Measurements from ENCODE around the gene NPSR1. TPM values are rescaled to one million over a fixed set of nuclear protein-coding genes. Genes with fewer than 3 reads are reported as not detected.
"Not testable (repeated sequence)": the region's sequence is repeated elsewhere in the genome, so short reads cannot be mapped to it uniquely, and the experiment has no call there.

Gene NPSR1
- polyA plus RNA-seq, 1 experiment = not detected

DNA sequence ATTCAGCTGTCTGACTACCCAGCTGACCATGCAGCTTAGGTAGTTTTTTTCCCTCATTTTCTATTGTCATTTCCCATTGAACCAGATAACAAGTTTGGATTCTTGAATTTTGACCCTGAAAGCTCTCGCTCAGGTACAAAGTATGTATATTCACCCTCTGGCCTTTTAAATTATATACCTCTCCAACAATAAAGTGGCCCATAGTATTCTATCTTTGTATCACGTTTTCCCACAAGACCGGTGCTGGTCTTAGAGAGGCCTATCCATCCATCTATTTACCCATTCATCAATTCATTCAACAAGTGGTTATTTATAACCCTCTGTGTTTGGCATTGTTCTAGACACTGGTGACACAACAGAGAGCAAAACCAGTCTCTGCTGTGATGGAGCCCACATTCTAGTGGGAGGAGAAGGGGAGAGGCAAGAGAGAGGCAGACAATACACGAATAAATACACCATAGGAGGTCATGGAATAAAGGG lies 35.2 kb upstream of the NPSR1 start:
- Histone ChIP-seq H3K4me3 (ENCODE audit: low read depth, low read length) (no peak overlapping the region), H3K27me3 (ENCODE audit: control insufficient read depth, insufficient read depth, low read length) (no peaks in the 10 kb centered on the region), H3K9me3 (ENCODE audit: control insufficient read depth, insufficient read depth, low read length) (no peaks in the 10 kb centered on the region), H3K27ac (ENCODE audit: low read depth, low read length) (no peak overlapping the region)
- ChIA-PET POLR2A (no interaction called here), CTCF (no interaction called here)
- no peak for DNase-seq (ENCODE audit: low read depth, low spot score)
- TF ChIP-seq, protein P1, sequence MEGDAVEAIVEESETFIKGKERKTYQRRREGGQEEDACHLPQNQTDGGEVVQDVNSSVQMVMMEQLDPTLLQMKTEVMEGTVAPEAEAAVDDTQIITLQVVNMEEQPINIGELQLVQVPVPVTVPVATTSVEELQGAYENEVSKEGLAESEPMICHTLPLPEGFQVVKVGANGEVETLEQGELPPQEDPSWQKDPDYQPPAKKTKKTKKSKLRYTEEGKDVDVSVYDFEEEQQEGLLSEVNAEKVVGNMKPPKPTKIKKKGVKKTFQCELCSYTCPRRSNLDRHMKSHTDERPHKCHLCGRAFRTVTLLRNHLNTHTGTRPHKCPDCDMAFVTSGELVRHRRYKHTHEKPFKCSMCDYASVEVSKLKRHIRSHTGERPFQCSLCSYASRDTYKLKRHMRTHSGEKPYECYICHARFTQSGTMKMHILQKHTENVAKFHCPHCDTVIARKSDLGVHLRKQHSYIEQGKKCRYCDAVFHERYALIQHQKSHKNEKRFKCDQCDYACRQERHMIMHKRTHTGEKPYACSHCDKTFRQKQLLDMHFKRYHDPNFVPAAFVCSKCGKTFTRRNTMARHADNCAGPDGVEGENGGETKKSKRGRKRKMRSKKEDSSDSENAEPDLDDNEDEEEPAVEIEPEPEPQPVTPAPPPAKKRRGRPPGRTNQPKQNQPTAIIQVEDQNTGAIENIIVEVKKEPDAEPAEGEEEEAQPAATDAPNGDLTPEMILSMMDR (IDR thresholded peaks at IDR 0.05; ENCODE audit: low read depth, low read length) = no peak

DNA sequence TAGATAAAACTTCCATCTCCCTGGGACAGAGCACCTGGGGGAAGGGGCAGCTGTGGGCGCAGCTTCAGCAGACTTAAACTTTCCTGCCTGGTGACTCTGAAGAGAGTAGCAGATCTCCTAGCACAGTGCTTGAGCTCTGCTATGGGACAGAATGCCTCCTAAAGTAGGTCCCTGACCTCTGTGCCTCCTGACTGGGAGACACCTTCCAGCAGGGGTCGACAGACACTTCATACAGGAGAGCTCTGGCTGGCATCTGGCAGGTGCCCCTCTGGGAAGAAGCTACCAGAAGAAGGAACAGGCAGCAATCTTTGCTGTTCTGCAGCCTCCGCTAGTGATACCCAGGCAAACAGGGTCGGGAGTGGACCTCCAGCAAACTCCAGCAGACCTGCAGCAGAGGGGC lies 29.4 kb upstream of the NPSR1 start:
- CTCF ChIA-PET; H3K27me3 ChIP-seq (ENCODE audit: control insufficient read depth, insufficient read depth, low read length); H3K27ac ChIP-seq (ENCODE audit: low read depth, low read length); DNase-seq (ENCODE audit: low read depth, low spot score); H3K4me3 ChIP-seq (ENCODE audit: low read depth, low read length); POLR2A ChIA-PET; H3K9me3 ChIP-seq (ENCODE audit: control insufficient read depth, insufficient read depth, low read length): not testable (repeated sequence)

DNA sequence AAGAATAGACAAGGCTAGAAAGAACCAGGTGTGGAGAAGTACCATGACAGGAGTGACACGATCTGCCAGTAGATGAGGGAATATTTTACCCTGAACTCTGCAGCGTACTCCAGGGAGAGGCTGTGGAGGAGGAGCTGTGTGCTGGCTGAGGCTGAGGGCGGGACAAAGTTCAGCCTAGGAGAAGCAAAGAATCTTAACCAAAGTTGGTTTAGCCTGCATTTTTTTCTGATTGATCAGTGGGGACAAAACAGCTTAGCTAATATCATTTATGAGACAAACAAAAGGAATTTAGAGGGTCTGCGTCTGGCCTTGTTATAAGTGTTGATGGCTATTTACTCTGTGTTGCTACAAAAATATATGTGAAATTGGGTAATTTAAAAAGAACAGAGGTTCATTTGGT lies 5.2 kb upstream of the NPSR1 start:
- Histone ChIP-seq H3K9me3 (ENCODE audit: control insufficient read depth, insufficient read depth, low read length) (no peaks in the 10 kb centered on the region; the same call in 1 of the 2 replicates), H3K27ac (ENCODE audit: low read depth, low read length) (no peak overlapping the region), H3K4me3 (ENCODE audit: low read depth, low read length) (no peak overlapping the region), H3K27me3 (ENCODE audit: control insufficient read depth, insufficient read depth, low read length) (no peaks in the 10 kb centered on the region)
- TF ChIP-seq, protein P1 (IDR thresholded peaks at IDR 0.05; ENCODE audit: low read depth, low read length) = no peak
- no peak for DNase-seq (ENCODE audit: low read depth, low spot score)
- ChIA-PET POLR2A (no interaction called here), CTCF (no interaction called here)

DNA sequence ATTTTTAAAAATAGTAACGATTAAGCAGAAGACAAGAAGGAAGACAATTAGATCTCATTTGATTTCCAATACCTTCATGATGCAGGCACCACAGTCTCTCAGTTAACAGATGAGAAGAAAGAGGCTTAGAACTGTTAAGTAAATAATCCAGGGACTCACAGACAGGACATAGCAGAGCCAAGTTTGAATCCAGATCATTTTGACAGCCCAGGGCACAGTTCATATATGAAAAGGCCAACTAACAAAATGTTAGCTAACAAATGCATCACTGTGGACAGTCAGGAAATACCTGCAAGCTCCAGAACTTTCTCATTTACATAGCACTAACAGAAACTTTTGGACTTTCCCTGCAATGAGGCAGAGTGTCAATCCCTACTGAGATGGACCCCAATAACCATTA lies 4.2 kb upstream of the NPSR1 start:
- Histone ChIP-seq H3K4me3 (ENCODE audit: low read depth, low read length) (no peak overlapping the region), H3K27ac (ENCODE audit: low read depth, low read length) (no peak overlapping the region), H3K9me3 (ENCODE audit: control insufficient read depth, insufficient read depth, low read length) (peaks cover 4% of the 10 kb centered on the region; the same call in 1 of the 2 replicates), H3K27me3 (ENCODE audit: control insufficient read depth, insufficient read depth, low read length) (no peaks in the 10 kb centered on the region)
- no peak for DNase-seq (ENCODE audit: low read depth, low spot score)
- ChIA-PET POLR2A (no interaction called here), CTCF (no interaction called here)
- TF ChIP-seq, protein P1 (IDR thresholded peaks at IDR 0.05; ENCODE audit: low read depth, low read length) = no peak

DNA sequence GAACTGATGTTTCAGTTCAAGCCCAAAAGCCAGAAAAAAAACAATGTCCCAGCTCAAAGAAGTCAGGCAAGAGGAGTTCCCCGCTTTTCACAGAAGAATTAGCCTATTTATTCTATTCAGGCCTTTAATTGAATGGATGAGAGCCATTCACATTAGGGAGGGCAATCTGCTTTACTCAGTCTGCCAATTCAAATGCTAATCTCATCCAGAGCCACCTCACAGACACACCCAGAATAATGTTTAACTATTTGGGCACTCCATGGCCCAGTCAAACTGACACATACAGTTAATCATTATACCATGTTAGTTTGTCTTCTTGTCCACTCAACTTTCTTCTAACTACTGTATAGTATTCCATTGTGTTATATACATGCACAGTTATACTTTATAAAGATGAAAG lies 2.6 kb upstream of the NPSR1 start:
- POLR2A ChIA-PET = no interaction called here
- CTCF ChIA-PET = no interaction called here
- Histone ChIP-seq H3K27me3 (ENCODE audit: control insufficient read depth, insufficient read depth, low read length) (no peaks in the 10 kb centered on the region), H3K9me3 (ENCODE audit: control insufficient read depth, insufficient read depth, low read length) (peaks cover 4% of the 10 kb centered on the region; the same call in 1 of the 2 replicates), H3K4me3 (ENCODE audit: low read depth, low read length) (no peak overlapping the region), H3K27ac (ENCODE audit: low read depth, low read length) (no peak overlapping the region)
- DNase-seq (ENCODE audit: low read depth, low spot score) = no peak
- TF ChIP-seq, protein P1 (IDR thresholded peaks at IDR 0.05; ENCODE audit: low read depth, low read length) = no peak

DNA sequence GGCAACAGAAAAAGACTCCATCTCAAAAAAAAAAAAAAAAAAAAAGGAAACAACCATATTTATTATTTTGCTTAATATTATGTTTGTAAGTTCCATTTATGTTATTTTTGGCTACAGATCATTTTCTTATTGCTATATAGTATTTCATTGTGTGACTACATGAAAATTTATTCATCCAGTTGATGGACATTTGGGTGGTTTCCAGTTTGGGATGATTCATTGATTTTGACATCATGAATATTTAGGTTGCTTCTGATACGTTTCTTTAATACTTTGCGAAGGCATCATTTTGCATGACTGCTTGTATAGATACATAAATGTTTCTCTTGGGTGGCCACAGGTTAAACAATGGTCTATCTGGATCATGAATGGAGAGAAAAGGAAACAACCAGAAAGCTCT lies 2.0 kb upstream of the NPSR1 start:
- Histone ChIP-seq H3K9me3 (ENCODE audit: control insufficient read depth, insufficient read depth, low read length) (peaks cover 4% of the 10 kb centered on the region; the same call in 1 of the 2 replicates), H3K27me3 (ENCODE audit: control insufficient read depth, insufficient read depth, low read length) (no peaks in the 10 kb centered on the region), H3K4me3 (ENCODE audit: low read depth, low read length) (no peak overlapping the region), H3K27ac (ENCODE audit: low read depth, low read length) (no peak overlapping the region)
- ChIA-PET POLR2A (no interaction called here), CTCF (no interaction called here)
- DNase-seq (ENCODE audit: low read depth, low spot score) = no peak
- TF ChIP-seq, protein P1 (IDR thresholded peaks at IDR 0.05; ENCODE audit: low read depth, low read length) = no peak
